GM12878 (cell line): Measurements from ENCODE around the gene SEMA4C. TPM values are rescaled to one million over a fixed set of nuclear protein-coding genes. Genes with fewer than 3 reads are reported as not detected.

Source experiments
- ATAC-seq: fragments of 200-7000 bp; cut with Tn5 transposase; 3 replicates; pipeline ENCODE4 v1.9.1; 2020; ENCODE audit warnings: mild to moderate bottlenecking, moderate library complexity
- BruUV-seq: library from RNA; stranded (reverse); fragments of 400-500 nt; replicated peaks from 2 replicates; lab custom pipeline; 2021; lab: Mats Ljungman, UMichigan
- CTCF ChIA-PET: fragments of 300-600 bp; sonication (Branson Sonifier 250); formaldehyde crosslinking; extraction: SDS; loops from one replicate; lab custom pipeline; 2021; ENCODE audit warnings: inconsistent platforms; lab: Yijun Ruan, JAX
- POLR2A ChIA-PET: fragments of 350-600 bp; formaldehyde crosslinking; extraction: SDS; loops from one replicate; lab custom pipeline; 2021; ENCODE audit warnings: inconsistent platforms; lab: Charles Lee
- RAD21 ChIA-PET: fragments of 300-600 bp; sonication (Branson Sonifier 250); formaldehyde crosslinking; loops from one replicate; lab custom pipeline; 2023; ENCODE audit warnings: antibody characterized with exemption; ENCODE audit not compliant: unreplicated experiment; lab: Charles Lee
- SMC1A ChIA-PET: fragments of 300-600 bp; sonication (Branson Sonifier 250); formaldehyde crosslinking; loops from one replicate; lab custom pipeline; 2023; ENCODE audit not compliant: unreplicated experiment, uncharacterized antibody; lab: Charles Lee
- DNase-seq: peaks from one replicate; pipeline ENCODE4 v3.0.0-alpha.2; 2011; ENCODE audit warnings: low read depth, low spot score
- FAIRE-seq: peaks from 3 replicates; lab custom pipeline; 2011; peaks lifted over from hg19 to GRCh38; lab: Jason Lieb, UNC
- H2AFZ ChIP-seq: 2 replicates; pipeline ENCODE4 v1.6.0; 2011; ENCODE audit warnings: low read depth, low read length, control low read depth; ENCODE audit not compliant: control insufficient read depth
- H3K27ac ChIP-seq: 2 replicates; pipeline ENCODE4 v1.5.1; 2011; ENCODE audit warnings: control low read depth; ENCODE audit not compliant: control insufficient read depth, insufficient read depth
- H3K27me3 ChIP-seq, 2 experiments: replicated peaks in 1 of 2; 2 replicates each; pipeline versions ENCODE4 v1.6.0 to v1.6.1; 2011; ENCODE audit warnings: low read length in 1 of 2; ENCODE audit not compliant: control insufficient read depth in 2 of 2, insufficient read depth in 2 of 2
- H3K36me3 ChIP-seq, 2 experiments: 2 replicates each; pipeline ENCODE4 v1.5.1; 2011; ENCODE audit warnings: low read length in 1 of 2; ENCODE audit not compliant: control insufficient read depth in 2 of 2, insufficient read depth in 2 of 2
- H3K4me1 ChIP-seq: 2 replicates; pipeline ENCODE4 v1.6.1; 2011; ENCODE audit warnings: mild to moderate bottlenecking, low read length, moderate library complexity, mixed read lengths; ENCODE audit not compliant: control insufficient read depth, insufficient read depth
- H3K4me2 ChIP-seq: 2 replicates; pipeline ENCODE4 v1.6.0; 2011; ENCODE audit warnings: control low read depth; ENCODE audit not compliant: control insufficient read depth, insufficient read depth
- H3K4me3 ChIP-seq: fragments of 200-600 bp; sonication (generic); 2 replicates; pipeline ENCODE4 v1.5.1; 2016
- H3K79me2 ChIP-seq: 2 replicates; pipeline ENCODE4 v1.6.0; 2011; ENCODE audit warnings: low read length; ENCODE audit not compliant: control insufficient read depth, insufficient read depth
- H3K9ac ChIP-seq: 2 replicates; pipeline ENCODE4 v1.8.0; 2011; ENCODE audit warnings: low read length, control low read depth, mixed read lengths; ENCODE audit not compliant: control insufficient read depth, insufficient read depth
- H3K9me3 ChIP-seq: replicated peaks from 3 replicates; pipeline ENCODE4 v1.5.1; 2011; ENCODE audit warnings: mild to moderate bottlenecking, low read length; ENCODE audit not compliant: control insufficient read depth, insufficient read depth
- H4K20me1 ChIP-seq: 2 replicates; pipeline ENCODE4 v1.6.0; 2011; ENCODE audit not compliant: control insufficient read depth, insufficient read depth
- ATF3 ChIP-seq: IDR thresholded peaks from 2 replicates; pipeline ENCODE4 v1.6.1; 2011; ENCODE audit warnings: low read depth, mild to moderate bottlenecking, low read length, moderate library complexity, borderline replicate concordance; ENCODE audit errors: extremely low read depth
- BRCA1 ChIP-seq: IDR thresholded peaks from 2 replicates; pipeline ENCODE4 v1.6.1; 2011; ENCODE audit warnings: low read depth, low read length, improper control_type of control experiment
- E2F8 ChIP-seq: fragments of 450-650 bp; IDR thresholded peaks from 2 replicates; pipeline ENCODE4 v1.6.1; 2018; ENCODE audit warnings: mild to moderate bottlenecking, low read depth, moderate library complexity; ENCODE audit not compliant: partially characterized antibody
- HDGF ChIP-seq: fragments of 450-650 bp; IDR thresholded peaks from 2 replicates; pipeline ENCODE4 v1.6.1; 2016; ENCODE audit warnings: antibody characterized with exemption
- LARP7 ChIP-seq: fragments of 450-650 bp; IDR thresholded peaks from 2 replicates; pipeline ENCODE4 v1.6.1; 2017; ENCODE audit warnings: mild to moderate bottlenecking
- MEF2A ChIP-seq: IDR thresholded peaks from 2 replicates; pipeline ENCODE4 v1.6.1; 2011; ENCODE audit warnings: low read depth, mild to moderate bottlenecking, low read length, moderate library complexity; ENCODE audit not compliant: insufficient read depth
- NR2C1 ChIP-seq: fragments of 450-650 bp; IDR thresholded peaks from 2 replicates; pipeline ENCODE4 v1.6.1; 2017; ENCODE audit warnings: antibody characterized with exemption, mild to moderate bottlenecking, moderate library complexity
- POU2F2 ChIP-seq: IDR thresholded peaks from 3 replicates; pipeline ENCODE4 v1.6.1; 2011; ENCODE audit warnings: low read depth, mild to moderate bottlenecking, low read length, borderline replicate concordance
- SIX5 ChIP-seq: IDR thresholded peaks from 2 replicates; pipeline ENCODE4 v1.6.1; 2011; ENCODE audit warnings: mild to moderate bottlenecking, low read depth, low read length, moderate library complexity; ENCODE audit not compliant: severe bottlenecking
- SPI1 ChIP-seq: IDR thresholded peaks from 2 replicates; pipeline ENCODE4 v1.6.1; 2011; ENCODE audit warnings: low read depth, mild to moderate bottlenecking, low read length, moderate library complexity, borderline replicate concordance; ENCODE audit not compliant: insufficient read depth
- USF2 ChIP-seq: IDR thresholded peaks from 2 replicates; pipeline ENCODE4 v1.6.1; 2011; ENCODE audit warnings: low read depth, low read length, improper control_type of control experiment, borderline replicate concordance
- YBX1 ChIP-seq: fragments of 450-650 bp; IDR thresholded peaks from 2 replicates; pipeline ENCODE4 v1.6.1; 2016; ENCODE audit warnings: antibody characterized with exemption
- WGBS: methylation state at CpG from one replicate; pipeline ENCODE4 v1.1.6; 2016; ENCODE audit warnings: low lambda C conversion rate; ENCODE audit not compliant: insufficient replicate concordance, insufficient coverage; ENCODE audit errors: missing lambda C conversion rate; 5-methylcytosine and 5-hydroxymethylcytosine counted together
- in situ Hi-C: fragments of 300-500 bp; cut with MboI; formaldehyde crosslinking; loops from 9 replicates; pipeline ENCODE4 v1.14.3; 2018; ENCODE audit warnings: mixed read lengths
- intact Hi-C: fragments of 100-400 bp; cut with micrococcal nuclease; formaldehyde crosslinking; loops from one replicate; pipeline ENCODE4 v1.14.2; 2022; ENCODE audit not compliant: unreplicated experiment
- polyA plus RNA-seq, 11 experiments: library from polyadenylated mRNA; depleted of rRNA in 4 of 11; unstranded in 6 of 11; stranded (reverse) in 5 of 11; fragments of >200 nt; fragmentation: Nextera tagmentation in 4 of 11; fragmentation: Illumina TruSeq in 1 of 11; extraction: Ambion mirVana in 4 of 11; extraction: Trizol in 1 of 11; gene quantifications; 1 replicate in 1 of 11; 2 replicates in 10 of 11; pipeline versions ENCODE4 v1.2.1 to v1.2.3, GENCODE V29; 2011 to 2016; ENCODE audit warnings: inconsistent platforms in 2 of 11, missing spikeins in 2 of 11, low read depth in 1 of 11
- total RNA-seq, 4 experiments: library from RNA; depleted of rRNA in 3 of 4; stranded (reverse); fragments of >200 nt in 3 of 4; fragmentation: Illumina TruSeq in 1 of 4; extraction: Trizol in 1 of 4; gene quantifications; 2 replicates each; pipeline versions ENCODE4 v1.2.1 to v1.2.3, GENCODE V29; 2013 to 2021

SEMA4C gene
- total and polyA plus RNA-seq, 10 of the 15 experiments (the other 5 are each of a cell fraction or from before 2014, with no cell fraction given), result 0.06 to 21.6 (median 6.8) TPM

GRCh38 chr2:96872591-96873349 lies 2.9 kb upstream of the SEMA4C start:
- in situ Hi-C loops, result no loop called here

More at GRCh38 chr2:96872591-96873349, 2.9 kb upstream of the SEMA4C start:
- H3K36me3 ChIP-seq, result no peaks in the 10 kb centered on the region
- H3K4me1 ChIP-seq, result peaks cover 37% of the 10 kb centered on the region
- no peak for TF ChIP-seq SPI1
- TF ChIP-seq MEF2A, result no peak
- no peak for TF ChIP-seq ATF3
- TF ChIP-seq POU2F2, result no peak
- TF ChIP-seq SIX5, result no peak
- TF ChIP-seq BRCA1, result no peak
- TF ChIP-seq HDGF, result no peak
- no peak for TF ChIP-seq LARP7
- TF ChIP-seq YBX1, result no peak
- TF ChIP-seq E2F8, result no peak
- no peak for TF ChIP-seq NR2C1
- TF ChIP-seq USF2, result no peak
- DNase-seq (no peak), ATAC-seq (no peak), FAIRE-seq (no peak)
- no peak overlapping the region for H2AFZ ChIP-seq
- H3K9me3 ChIP-seq, result no peaks in the 10 kb centered on the region
- H3K27me3 ChIP-seq, result no peaks in the 10 kb centered on the region; a peak in 1 of 4 replicates
- H3K27ac ChIP-seq, result no peak overlapping the region
- POLR2A ChIA-PET, result interaction anchor here (0.6 to 3.2 kb wide), 8 partner anchors 10 to 105 kb away, joined by 3 to 28 read pairs (median 4); partner anchors contain the start of gene ANKRD39
- RAD21 ChIA-PET, result interaction anchor here (0.8 to 3.6 kb wide), 5 partner anchors 15 to 105 kb away, joined by 3 to 38 read pairs (median 4); partner anchors contain the start of gene ANKRD39
- no peaks in the 10 kb centered on the region for H4K20me1 ChIP-seq
- SMC1A ChIA-PET, result interaction anchor here (0.7 to 3.1 kb wide), 4 partner anchors 15 to 80 kb away, joined by 3 to 25 read pairs (median 8); partner anchors contain the start of genes ANKRD39 and CNNM3
- WGBS, result 84% methylated on average over 13 of the region's 14 CpGs
- no TSS peak for BruUV-seq
- intact Hi-C loops, result no loop called here
- peaks cover 20% of the 10 kb centered on the region for H3K79me2 ChIP-seq
- H3K9ac ChIP-seq, result no peak overlapping the region
- H3K4me3 ChIP-seq, result no peak overlapping the region
- CTCF ChIA-PET, result interaction anchor here (0.9 to 5.0 kb wide), 4 partner anchors 8 to 82 kb away, joined by 4 to 31 read pairs (median 14); partner anchors contain the start of gene ANKRD39
- no peak overlapping the region for H3K4me2 ChIP-seq
